GM12891 (cell line): Measurements from ENCODE around the gene NCS1.

Experiments
- PAX5 ChIP-seq: IDR thresholded peaks from 2 replicates; pipeline ENCODE4 v1.6.1; 2011; ENCODE audit warnings: low read length, moderate library complexity, mild to moderate bottlenecking; ENCODE audit not compliant: insufficient read depth, severe bottlenecking
- POLR2A ChIP-seq: IDR thresholded peaks from 2 replicates; pipeline ENCODE4 v1.6.1; 2011; ENCODE audit warnings: low read depth, low read length, control low read depth
- POLR2AphosphoS5 ChIP-seq: IDR thresholded peaks from 2 replicates; pipeline ENCODE4 v1.6.1; 2011; ENCODE audit warnings: low read depth, low read length, control low read depth
- POU2F2 ChIP-seq: IDR thresholded peaks from 2 replicates; pipeline ENCODE4 v1.6.1; 2011; ENCODE audit warnings: low read depth, mild to moderate bottlenecking, control low read depth, low read length, moderate library complexity
- TAF1 ChIP-seq: IDR thresholded peaks from 2 replicates; pipeline ENCODE4 v1.6.1; 2011; ENCODE audit warnings: low read depth, low read length, control low read depth

GRCh38 chr9:130271473-130271872, 99.3 kb downstream of the NCS1 start:
- TF ChIP-seq POLR2A (no peak), POLR2AphosphoS5 (no peak), TAF1 (no peak), PAX5 (no peak), POU2F2 (no peak)
